HEK293 (cell line): ENCODE measurements around the gene RAD51.

Experiments used
- CTCF ChIP-seq: fragments of 450-650 bp; formaldehyde crosslinking; IDR thresholded peaks from 2 replicates; pipeline ENCODE4 v1.5.1; 2016; ENCODE audit warnings: missing biosample characterization, missing genetic modification characterization
- ZNF324 ChIP-seq: fragments of 450-650 bp; formaldehyde crosslinking; IDR thresholded peaks from 2 replicates; pipeline ENCODE4 v1.5.1; 2016; ENCODE audit warnings: missing biosample characterization, missing genetic modification characterization

DNA sequence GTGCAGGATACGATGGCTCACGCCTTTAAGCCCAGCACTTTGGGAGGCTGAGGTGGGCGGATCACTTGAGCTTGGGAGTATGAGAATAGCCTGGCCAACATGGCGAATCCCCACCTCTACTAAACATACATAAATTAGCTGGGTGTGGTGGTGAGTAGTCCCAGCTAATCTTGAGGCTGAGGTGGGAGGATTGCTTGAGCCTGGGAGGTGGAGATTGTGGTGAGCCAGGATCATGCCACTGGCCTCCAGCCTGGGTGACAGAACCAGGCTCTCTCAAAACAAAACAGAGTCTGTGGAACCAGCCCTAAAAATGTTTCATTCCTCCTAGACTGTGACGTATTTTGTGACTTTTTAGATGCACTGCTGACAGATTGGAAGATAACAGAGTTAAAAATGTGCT lies 34.3 kb upstream of the RAD51 start:
- TF ChIP-seq ZNF324 (no peak), CTCF (tag by site-specific recombination) (no peak)
